Stimulated activated CD4-positive, alpha-beta T cell treated with anti-CD3 and anti-CD28 coated beads, Interleukin-15, amount 100 ng/mL, for 1 hour (primary cell): Measurements from ENCODE around the gene TMEM203.

ENCODE experiments used
- DNase-seq, 2 donors: peaks; one replicate each; pipeline ENCODE4 v3.0.0-alpha.2; 2020; ENCODE audit warnings: low read depth in 1 of 2, low spot score in 1 of 2

Gene TMEM203

GRCh38 chr9:137230705-137231371, 25.4 kb upstream of the TMEM203 start, which contains the start of gene SLC34A3:
Gene SLC34A3 (plus strand): TSS chr9:137230901. CDS start chr9:137231703, 802 bp downstream.
- DNase-seq = no peak

- DNase-seq = no peak
Measured at GRCh38 chr9:137229903-137230704, 24.7 kb upstream of the TMEM203 start.

- no peak for DNase-seq
Measured at GRCh38 chr9:137228968-137229896, 23.8 kb upstream of the TMEM203 start.

- DNase-seq = no peak
Measured at GRCh38 chr9:137228506-137228967, 23.1 kb upstream of the TMEM203 start.

- DNase-seq = no peak
Measured at GRCh38 chr9:137227853-137228505, 22.5 kb upstream of the TMEM203 start.

- DNase-seq = peak; percentile 70 to 72
Measured at GRCh38 chr9:137227054-137227852, 21.8 kb upstream of the TMEM203 start, which contains the start of gene RNF224. Gene RNF224 (plus strand): TSS chr9:137227502. CDS start chr9:137228336, 834 bp downstream.

- DNase-seq = no peak
Measured at GRCh38 chr9:137226338-137227053, 21.0 kb upstream of the TMEM203 start.

- no peak for DNase-seq
Measured at GRCh38 chr9:137225699-137226331, 20.4 kb upstream of the TMEM203 start.

GRCh38 chr9:137224830-137225694, 19.6 kb upstream of the TMEM203 start, which contains the start of gene CYSRT1:
Gene CYSRT1 (plus strand): TSS chr9:137225174. CDS start chr9:137225622, 448 bp downstream.
- no peak for DNase-seq

- DNase-seq = peak; percentile 96 to 98
Measured at GRCh38 chr9:137223078-137223970, 17.9 kb upstream of the TMEM203 start.

- no peak for DNase-seq
Measured at GRCh38 chr9:137222190-137223077, 17.0 kb upstream of the TMEM203 start, which contains the start of gene RNF208. Gene RNF208 (minus strand): TSS chr9:137222240. CDS start chr9:137221212, 1,028 bp downstream.

GRCh38 chr9:137221506-137222111, 16.2 kb upstream of the TMEM203 start:
- no peak for DNase-seq

- DNase-seq = no peak
Measured at GRCh38 chr9:137221095-137221505, 15.7 kb upstream of the TMEM203 start.

- no peak for DNase-seq
Measured at GRCh38 chr9:137220317-137221094, 15.1 kb upstream of the TMEM203 start.
